ENCODE results near the gene CDK14.
A peak's percentile ranks its signal among the peaks of the same experiment; 100 is the strongest.

The CDK14 gene

DNA sequence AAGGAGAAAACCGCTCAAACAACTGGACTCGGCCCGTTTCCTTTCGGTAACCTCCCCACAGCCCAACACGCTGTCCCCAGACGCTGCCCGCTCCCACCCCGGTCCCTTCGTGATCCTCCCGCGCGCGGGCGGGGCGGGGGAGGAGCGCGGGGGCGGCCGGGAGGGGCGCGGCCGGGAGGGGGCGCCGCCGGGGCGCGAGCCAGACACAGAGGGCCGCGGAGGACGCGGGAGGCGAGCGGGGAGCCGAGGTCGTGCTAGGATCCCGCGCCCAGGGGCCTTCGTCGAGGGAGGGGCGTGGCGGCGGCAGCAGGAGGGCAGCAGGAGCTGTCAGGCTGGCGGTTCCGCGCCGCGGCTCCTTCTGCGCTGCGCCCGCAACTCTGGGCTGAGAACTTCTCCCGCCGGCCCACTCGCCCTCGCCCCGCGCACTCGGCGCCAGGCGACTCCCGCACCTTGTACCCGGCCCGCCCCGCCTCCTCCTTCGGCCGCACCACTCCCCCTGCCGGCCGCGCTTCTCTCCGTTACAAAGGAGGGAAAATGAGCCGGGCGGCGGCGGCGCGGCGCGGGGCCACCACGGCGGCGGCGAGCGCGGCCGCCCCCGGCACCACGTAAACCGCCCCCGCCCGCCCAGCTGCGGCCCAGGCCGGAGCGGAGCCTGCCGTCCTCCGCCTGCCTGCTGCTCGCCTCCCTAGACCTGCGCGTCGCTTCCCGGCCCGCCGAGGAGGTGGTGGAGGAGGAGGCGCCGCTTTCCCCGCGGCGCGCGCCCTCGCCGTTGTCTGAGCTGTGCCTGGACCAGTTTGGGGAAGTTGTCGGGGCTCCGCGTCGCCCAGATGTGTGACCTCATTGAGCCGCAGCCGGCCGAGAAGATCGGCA, at the start of gene CDK14:
Gene CDK14, plus strand, starts transcription at position 521 of the 870 bp plus-strand sequence. Its CDS starts 307 bp downstream, at position 828.
- DNase-seq (ENCODE audit: low read depth in 3 of 3, low spot score in 1 of 3) = peak in 1 of 3 donors; percentile 15

GRCh38 chr7:90551036-90551435, 45.1 kb upstream of the CDK14 start:
- DNase-seq (ENCODE audit: low read depth in 3 of 3, low spot score in 1 of 3) = no peak

DNA sequence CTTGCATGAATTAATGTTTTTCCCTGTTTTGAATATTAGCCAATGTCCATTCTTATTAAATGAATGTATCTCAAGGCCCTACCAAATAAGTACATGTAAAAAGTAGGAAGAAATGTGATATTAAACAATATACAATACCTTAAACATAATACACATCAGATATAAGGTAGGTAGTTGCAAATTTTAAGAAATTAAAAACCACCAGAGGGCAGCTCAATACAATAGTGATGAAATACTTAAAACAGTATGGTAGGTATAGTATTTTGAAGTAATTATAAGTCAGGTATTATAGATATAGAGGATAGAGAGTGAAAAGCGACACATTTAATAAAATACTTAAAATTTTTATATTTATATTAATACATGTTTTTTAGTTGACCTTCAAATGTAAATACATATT, 43.6 kb upstream of the CDK14 start:
- DNase-seq (ENCODE audit: low read depth in 3 of 3, low spot score in 1 of 3) = no peak

DNA sequence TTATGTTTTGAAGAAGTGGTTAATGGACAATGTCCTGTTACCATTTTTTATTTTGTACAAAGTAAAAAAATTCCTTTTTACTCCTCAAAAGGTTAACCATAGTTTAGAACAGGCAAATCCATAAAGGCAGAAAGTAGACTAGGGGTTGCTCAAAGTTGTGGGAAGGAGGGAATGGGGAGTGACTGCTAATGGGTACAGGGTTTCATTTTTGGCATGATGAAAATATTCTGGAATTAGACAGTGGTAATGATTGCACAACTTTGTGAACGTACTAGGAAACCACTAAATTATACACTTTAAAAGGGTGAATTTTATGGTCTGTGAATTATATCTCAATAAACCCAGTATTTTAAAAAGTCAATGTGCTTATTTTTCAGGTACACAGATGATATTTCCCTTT, 35.4 kb upstream of the CDK14 start:
- no peak for DNase-seq (ENCODE audit: low read depth in 3 of 3, low spot score in 1 of 3)

- DNase-seq (ENCODE audit: low read depth in 3 of 3, low spot score in 1 of 3) = no peak
Observed at GRCh38 chr7:90563286-90563685, 32.8 kb upstream of the CDK14 start.

DNA sequence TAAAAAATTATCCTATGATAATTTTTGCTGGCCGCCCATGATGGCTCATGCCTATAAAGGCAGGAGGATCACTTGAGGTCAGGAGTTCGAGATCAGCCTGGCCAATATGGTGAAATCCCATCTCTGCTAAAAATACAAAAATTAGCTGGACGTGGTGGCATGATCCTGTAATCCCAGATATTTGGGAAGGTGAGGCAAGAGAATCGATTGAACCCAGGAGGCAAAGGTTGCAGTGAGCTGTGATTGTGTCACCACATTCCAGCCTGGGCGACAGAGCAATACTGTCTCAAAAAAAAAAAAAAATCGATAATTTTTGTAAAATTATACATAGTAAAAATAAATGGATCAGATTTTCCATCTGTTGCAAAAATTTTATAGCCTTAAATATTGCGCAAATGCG, 31.7 kb upstream of the CDK14 start:
- no peak for DNase-seq (ENCODE audit: low read depth in 3 of 3, low spot score in 1 of 3)

GRCh38 chr7:90568213-90568612, 27.9 kb upstream of the CDK14 start:
- no peak for DNase-seq (ENCODE audit: low read depth in 3 of 3, low spot score in 1 of 3)

GRCh38 chr7:90569368-90569767, 26.8 kb upstream of the CDK14 start:
- no peak for DNase-seq (ENCODE audit: low read depth in 3 of 3, low spot score in 1 of 3)

DNA sequence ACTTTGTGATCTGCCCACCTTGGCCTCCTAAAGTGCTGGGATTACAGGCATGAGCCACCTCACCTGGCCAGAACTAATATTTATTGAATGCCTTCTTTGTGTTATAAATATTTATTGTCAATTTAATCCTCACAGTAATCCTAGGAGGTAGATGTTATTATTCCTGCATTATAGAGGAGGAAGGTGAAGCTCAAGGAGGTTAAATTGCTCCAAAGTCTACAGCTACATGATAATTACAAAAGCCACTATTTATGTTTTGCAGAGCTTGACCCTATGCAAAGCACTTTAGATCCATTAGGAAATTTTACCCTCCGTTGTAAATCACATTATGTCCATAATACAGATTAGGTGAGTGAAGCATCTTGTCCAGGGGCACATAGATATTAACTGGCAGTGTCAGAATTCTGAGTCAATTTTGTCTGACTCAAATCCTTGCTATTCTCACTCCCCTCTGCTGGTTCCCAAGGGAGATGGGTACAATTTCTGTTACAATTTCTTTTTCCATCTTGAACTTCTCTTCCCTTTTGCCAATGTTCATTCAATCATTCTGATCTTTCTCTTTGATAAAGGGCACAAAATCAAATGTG, 25.7 kb upstream of the CDK14 start:
- no peak for DNase-seq (ENCODE audit: low read depth in 3 of 3, low spot score in 1 of 3)

DNA sequence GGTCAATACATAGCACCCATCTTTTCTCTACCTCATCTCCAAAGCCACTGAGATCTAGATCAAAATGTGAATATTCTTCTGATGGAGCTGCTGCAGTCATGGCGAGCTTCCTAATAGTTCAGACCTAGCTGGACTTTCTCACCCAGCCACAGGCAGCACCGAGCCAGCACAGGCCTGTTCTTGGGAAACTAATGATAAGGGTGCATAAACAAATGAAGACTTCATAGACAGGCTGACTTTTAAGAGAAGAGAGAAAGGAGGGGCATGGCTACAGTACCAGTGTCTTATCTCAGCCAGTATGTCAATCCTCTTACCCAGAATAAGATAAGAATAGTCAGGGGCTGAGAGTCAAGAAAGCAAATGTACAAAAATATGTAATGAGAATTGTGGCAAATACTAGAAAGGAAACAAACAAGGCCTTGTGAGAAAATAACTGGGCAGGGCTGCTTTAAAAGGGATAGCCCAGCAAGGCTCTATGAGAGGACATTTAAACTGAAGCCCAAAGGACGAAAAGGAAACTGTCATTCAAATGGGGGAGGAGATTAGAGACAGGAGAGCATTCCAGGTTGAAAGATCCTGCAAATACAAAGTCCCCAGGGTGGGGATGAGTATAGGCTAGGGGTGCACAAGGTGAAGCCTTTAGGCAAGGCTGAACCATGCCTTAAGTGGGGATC, 21.8 kb upstream of the CDK14 start:
- no peak for DNase-seq (ENCODE audit: low read depth in 3 of 3, low spot score in 1 of 3)

- DNase-seq (ENCODE audit: low read depth in 3 of 3, low spot score in 1 of 3) = no peak
Observed at GRCh38 chr7:90574820-90575187, 21.3 kb upstream of the CDK14 start.

- no peak for DNase-seq (ENCODE audit: low read depth in 3 of 3, low spot score in 1 of 3)
Observed at GRCh38 chr7:90579181-90579688, 16.9 kb upstream of the CDK14 start.

- no peak for DNase-seq (ENCODE audit: low read depth in 3 of 3, low spot score in 1 of 3)
Observed at GRCh38 chr7:90580051-90580450, 16.1 kb upstream of the CDK14 start.

- no peak for DNase-seq (ENCODE audit: low read depth in 3 of 3, low spot score in 1 of 3)
Observed at GRCh38 chr7:90582164-90582563, 14.0 kb upstream of the CDK14 start.

DNA sequence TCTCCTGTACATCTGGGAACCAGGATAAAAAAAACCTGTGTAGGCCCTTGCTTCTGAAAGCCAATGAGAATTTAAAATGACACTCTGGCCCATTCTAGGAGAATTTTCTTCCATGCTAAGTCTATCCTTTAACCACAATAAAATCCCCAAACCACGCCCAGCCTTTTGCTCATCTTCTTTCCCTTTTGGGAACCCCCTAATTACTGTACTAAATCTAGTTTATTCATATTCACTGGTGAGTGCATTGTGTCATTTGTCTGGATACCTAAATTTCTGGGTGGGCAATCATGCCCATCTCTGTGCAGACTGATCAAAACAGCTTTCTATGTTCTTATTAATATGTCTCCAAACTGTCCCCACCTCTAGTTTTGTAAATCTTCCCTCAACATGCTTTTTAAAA, 11.7 kb upstream of the CDK14 start:
- no peak for DNase-seq (ENCODE audit: low read depth in 3 of 3, low spot score in 1 of 3)

DNA sequence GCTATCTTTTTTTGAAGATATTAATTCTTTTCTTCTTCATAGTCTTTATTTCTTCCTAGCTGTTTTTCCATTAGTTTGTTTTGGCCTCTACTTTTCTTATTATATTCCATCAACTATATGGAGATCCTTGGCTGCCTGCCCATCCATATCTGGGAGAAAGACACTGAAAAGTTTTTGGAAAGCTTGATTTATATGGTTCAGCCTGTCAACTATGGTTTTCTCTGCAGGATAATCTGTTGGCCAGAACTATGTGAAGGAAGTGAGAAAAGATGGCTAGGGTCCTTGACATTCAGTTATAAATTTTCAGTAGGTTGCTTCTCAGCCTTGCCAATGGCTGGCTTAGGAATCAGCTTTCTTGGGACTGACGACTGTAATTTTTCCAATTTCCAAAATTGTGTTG, 10.0 kb upstream of the CDK14 start:
- DNase-seq (ENCODE audit: low read depth in 3 of 3, low spot score in 1 of 3) = no peak

DNA sequence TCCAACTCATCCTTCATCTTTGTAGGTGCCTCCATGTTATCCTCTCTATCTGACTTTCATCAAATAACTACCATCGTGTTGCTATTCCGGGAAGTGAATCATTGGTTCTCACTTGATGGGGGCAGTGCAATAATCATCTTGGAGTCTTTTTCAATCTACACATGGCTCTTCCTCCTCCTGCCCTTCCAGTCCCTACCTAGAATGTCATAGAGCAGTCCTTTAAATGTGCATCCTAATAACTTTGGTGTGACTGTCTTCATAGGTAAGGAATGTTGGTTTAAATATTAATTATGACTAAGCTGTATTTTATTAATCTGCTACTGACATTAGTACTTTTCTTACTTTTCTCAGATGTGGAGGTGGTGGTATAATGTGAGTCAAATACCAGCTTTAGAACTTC, 8.4 kb upstream of the CDK14 start:
- no peak for DNase-seq (ENCODE audit: low read depth in 3 of 3, low spot score in 1 of 3)

DNA sequence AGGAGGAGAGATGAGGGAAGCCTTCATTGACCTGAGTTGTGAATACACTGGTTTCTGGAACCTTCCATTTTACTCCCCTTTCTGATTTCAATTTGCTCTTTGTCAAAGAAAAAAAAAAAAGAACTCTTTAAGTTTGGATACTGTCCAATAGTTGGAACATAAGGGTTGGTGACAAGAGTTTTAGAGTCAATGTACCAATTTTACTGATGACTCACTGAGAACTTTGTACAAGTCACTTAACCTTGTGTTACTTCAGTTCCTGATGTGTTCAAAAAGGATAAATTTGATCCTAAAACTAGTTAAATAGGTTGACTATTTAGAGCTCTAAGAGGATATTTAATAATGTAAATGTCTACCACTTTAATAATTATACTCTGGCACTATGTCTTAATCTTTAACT, 4.1 kb upstream of the CDK14 start:
- no peak for DNase-seq (ENCODE audit: low read depth in 3 of 3, low spot score in 1 of 3)

DNA sequence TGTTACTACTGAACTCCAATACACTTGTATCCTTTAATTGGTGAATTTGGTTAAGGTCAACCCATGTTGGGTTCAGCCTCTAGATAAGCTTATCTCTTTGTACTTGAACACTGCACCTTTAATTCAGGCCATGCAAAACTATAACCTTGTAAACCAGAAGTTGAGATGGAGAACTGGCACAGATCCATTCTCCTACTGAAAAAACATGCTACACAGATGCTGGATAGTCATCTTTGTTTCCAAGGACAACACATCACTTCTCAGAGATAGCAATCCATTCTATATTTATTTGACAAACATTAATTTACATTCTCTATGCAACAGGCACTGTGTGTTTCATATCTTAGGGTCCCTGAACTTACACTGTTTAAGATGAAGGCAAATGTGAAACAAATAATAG, 2.9 kb upstream of the CDK14 start:
- DNase-seq (ENCODE audit: low read depth in 3 of 3, low spot score in 1 of 3) = no peak

- DNase-seq (ENCODE audit: low read depth in 3 of 3, low spot score in 1 of 3) = no peak
Observed at GRCh38 chr7:90594751-90595317, 1.3 kb upstream of the CDK14 start.

- no peak for DNase-seq (ENCODE audit: low read depth in 3 of 3, low spot score in 1 of 3)
Observed at GRCh38 chr7:90595342-90595800, 750 bp upstream of the CDK14 start.

All from stimulated activated CD4-positive, alpha-beta T cell treated with anti-CD3 and anti-CD28 coated beads, TNF-alpha, amount 100 ng/mL, for 1 hour (primary cell).